Natural killer cell (primary cell): ENCODE measurements around the gene SZRD1. TPM values are rescaled to one million over a fixed set of nuclear protein-coding genes. Genes with fewer than 3 reads are reported as not detected.

Source experiments
- ATAC-seq, 3 donors: fragments of 150-1000 bp in 2 of 3; fragments of 200-7000 bp in 1 of 3; cut with Tn5 transposase; 1 replicate in 1 of 3; 2 replicates in 2 of 3; pipeline ENCODE4 v1.10.0; 2021; ENCODE audit warnings: mild to moderate bottlenecking in 2 of 3, moderate library complexity in 2 of 3
- DNase-seq, 2 donors: peaks; one replicate each; pipeline versions ENCODE4 v3.0.0 to v3.0.0-alpha.2; 2013 to 2021; ENCODE audit warnings: mixed read lengths in 1 of 2
- H3K27ac ChIP-seq: one replicate; pipeline ENCODE4 v1.5.1; 2013; ENCODE audit warnings: mild to moderate bottlenecking, low read length
- H3K27me3 ChIP-seq: one replicate; pipeline ENCODE4 v1.6.1; 2013; ENCODE audit warnings: low read length; ENCODE audit not compliant: control insufficient read depth, insufficient read depth
- H3K36me3 ChIP-seq: one replicate; pipeline ENCODE4 v1.6.1; 2013; ENCODE audit warnings: low read length; ENCODE audit not compliant: control insufficient read depth, insufficient read depth
- H3K4me1 ChIP-seq: one replicate; pipeline ENCODE4 v1.6.1; 2013; ENCODE audit warnings: low read length; ENCODE audit not compliant: control insufficient read depth, insufficient read depth
- H3K4me3 ChIP-seq: one replicate; pipeline ENCODE4 v1.5.1; 2013; ENCODE audit warnings: low read length
- H3K9me3 ChIP-seq: one replicate; pipeline ENCODE4 v1.6.1; 2013; ENCODE audit warnings: low read length; ENCODE audit not compliant: control insufficient read depth, insufficient read depth
- H3K27ac Mint-ChIP-seq, 2 donors: one replicate each; pipeline ENCODE4 v1.8.0; 2022; ENCODE audit warnings: mild to moderate bottlenecking in 2 of 2, mixed read lengths in 2 of 2, moderate library complexity in 1 of 2
- H3K27me3 Mint-ChIP-seq, 2 donors: one replicate each; pipeline ENCODE4 v1.8.0; 2022; ENCODE audit warnings: low read depth in 2 of 2, mixed read lengths in 2 of 2
- H3K36me3 Mint-ChIP-seq: one replicate; pipeline ENCODE4 v1.8.0; 2022; ENCODE audit warnings: mixed read lengths
- H3K4me1 Mint-ChIP-seq, 2 donors: one replicate each; pipeline ENCODE4 v1.8.0; 2022; ENCODE audit warnings: mixed read lengths in 2 of 2
- H3K4me3 Mint-ChIP-seq: one replicate; pipeline ENCODE4 v1.8.0; 2022; ENCODE audit warnings: mild to moderate bottlenecking, moderate library complexity, mixed read lengths
- H3K9me3 Mint-ChIP-seq, 2 donors: one replicate each; pipeline ENCODE4 v1.8.0; 2022; ENCODE audit warnings: mixed read lengths in 2 of 2
- CTCF ChIP-seq: fragments of 200-600 bp; IDR thresholded peaks from one replicate; pipeline ENCODE4 v1.8.0; 2022; ENCODE audit warnings: antibody characterized with exemption
- WGBS: methylation state at CpG from one replicate; pipeline ENCODE4 v1.1.7; 2013; ENCODE audit warnings: missing lambda C conversion rate; ENCODE audit not compliant: insufficient coverage; 5-methylcytosine and 5-hydroxymethylcytosine counted together
- intact Hi-C: fragments of 100-400 bp; cut with micrococcal nuclease; formaldehyde crosslinking; loops from one replicate; pipeline ENCODE4 v1.14.2; 2022
- total RNA-seq, 4 donors: library from RNA; stranded (reverse); fragments of 120-200 nt in 1 of 4; gene quantifications; one replicate each; pipeline versions ENCODE4 v1.2.3 to v1.2.4, GENCODE V29; 2013 to 2022

SZRD1 gene
- total RNA-seq, 3 donors from 2014 or later (not counting 1 experiment from before 2014, with no cell fraction given) = 170 to 187 (median 177) TPM

GRCh38 chr1:16405441-16405840 lies 38.4 kb downstream of the SZRD1 start:
- no peak overlapping the region for H3K27ac ChIP-seq
- WGBS = 95% methylated on average over 4 of the region's 5 CpGs
- Mint-ChIP-seq H3K27ac (no peak overlapping the region), H3K36me3 (no peaks in the 10 kb centered on the region), H3K4me1 (peaks cover 0 to 5% of the 10 kb centered on the region in 2 donors), H3K9me3 (no peaks in the 10 kb centered on the region), H3K27me3 (no peaks in the 10 kb centered on the region), H3K4me3 (no peak overlapping the region)
- no peaks in the 10 kb centered on the region for H3K4me1 ChIP-seq
- no peak for TF ChIP-seq CTCF
- no peaks in the 10 kb centered on the region for H3K9me3 ChIP-seq
- intact Hi-C loops = no loop called here
- ATAC-seq (no peak), DNase-seq (no peak)
- H3K27me3 ChIP-seq = no peaks in the 10 kb centered on the region
- H3K36me3 ChIP-seq = no peaks in the 10 kb centered on the region
- no peak overlapping the region for H3K4me3 ChIP-seq

GRCh38 chr1:16406868-16407267 lies 39.8 kb downstream of the SZRD1 start:
- DNase-seq (no peak), ATAC-seq (peak in 1 of 3 donors; percentile 8)
- no peaks in the 10 kb centered on the region for H3K4me1 ChIP-seq
- intact Hi-C loops = no loop called here
- Mint-ChIP-seq H3K4me3 (no peak overlapping the region), H3K9me3 (no peaks in the 10 kb centered on the region), H3K4me1 (peaks cover 0 to under 1% of the 10 kb centered on the region in 2 donors), H3K27me3 (peaks cover 0 to 2% of the 10 kb centered on the region in 2 donors), H3K36me3 (no peaks in the 10 kb centered on the region), H3K27ac (no peak overlapping the region)
- no peak overlapping the region for H3K27ac ChIP-seq
- H3K4me3 ChIP-seq = no peak overlapping the region
- H3K27me3 ChIP-seq = no peaks in the 10 kb centered on the region
- H3K9me3 ChIP-seq = no peaks in the 10 kb centered on the region
- no peaks in the 10 kb centered on the region for H3K36me3 ChIP-seq
- no peak for TF ChIP-seq CTCF
- 91% methylated on average over 9 of the region's 9 CpGs for WGBS

GRCh38 chr1:16409536-16410152 lies 42.6 kb downstream of the SZRD1 start:
- Histone ChIP-seq H3K4me1 (no peaks in the 10 kb centered on the region), H3K9me3 (no peaks in the 10 kb centered on the region), H3K4me3 (no peak overlapping the region), H3K27me3 (no peaks in the 10 kb centered on the region), H3K27ac (no peak overlapping the region), H3K36me3 (no peaks in the 10 kb centered on the region)
- Mint-ChIP-seq H3K36me3 (no peaks in the 10 kb centered on the region), H3K4me3 (no peak overlapping the region), H3K9me3 (no peaks in the 10 kb centered on the region), H3K4me1 (no peaks in the 10 kb centered on the region), H3K27me3 (peaks cover 0 to 4% of the 10 kb centered on the region in 2 donors), H3K27ac (no peak overlapping the region)
- intact Hi-C loops = no loop called here
- DNase-seq (no peak), ATAC-seq (no peak)
- WGBS = 93% methylated on average over 25 of the region's 25 CpGs
- no peak for TF ChIP-seq CTCF

GRCh38 chr1:16410803-16411202 lies 43.8 kb downstream of the SZRD1 start:
- ATAC-seq = no peak
- no peak for TF ChIP-seq CTCF

More at GRCh38 chr1:16410803-16411202, 43.8 kb downstream of the SZRD1 start:
- 95% methylated on average over 5 of the region's 5 CpGs for WGBS
- Mint-ChIP-seq H3K4me3 (no peak overlapping the region), H3K4me1 (no peaks in the 10 kb centered on the region), H3K9me3 (no peaks in the 10 kb centered on the region), H3K36me3 (no peaks in the 10 kb centered on the region), H3K27me3 (peaks cover 0 to 4% of the 10 kb centered on the region in 2 donors), H3K27ac (no peak overlapping the region)
- Histone ChIP-seq H3K36me3 (no peaks in the 10 kb centered on the region), H3K9me3 (no peaks in the 10 kb centered on the region), H3K4me1 (no peaks in the 10 kb centered on the region), H3K27me3 (no peaks in the 10 kb centered on the region), H3K4me3 (no peak overlapping the region), H3K27ac (no peak overlapping the region)
- no peak for DNase-seq
- intact Hi-C loops = no loop called here
